ENCODE data around the gene PDXDC1. TPM values are rescaled to one million over a fixed set of nuclear protein-coding genes. Genes with fewer than 3 reads are reported as not detected.
"Not testable (repeated sequence)": the region's sequence is repeated elsewhere in the genome, so short reads cannot be mapped to it uniquely, and the experiment has no call there.

The PDXDC1 gene
- total and polyA plus RNA-seq, 2 donors, result 29.4 to 30.9 TPM

GRCh38 chr16:15066690-15067089, 91.9 kb downstream of the PDXDC1 start:
- H3K9me3 ChIP-seq (ENCODE audit: control insufficient read depth in 2 of 2, insufficient read depth in 1 of 2, low read length in 1 of 2); H3K4me3 ChIP-seq (ENCODE audit: low read length in 2 of 2); H3K27me3 ChIP-seq (ENCODE audit: control insufficient read depth in 2 of 2, insufficient read depth in 1 of 2, low read length in 1 of 2); H3K4me1 ChIP-seq (ENCODE audit: control insufficient read depth in 2 of 2, insufficient read depth in 2 of 2, low read length in 2 of 2); DNase-seq (ENCODE audit: low read depth in 6 of 9, low spot score in 9 of 9); H3K27ac ChIP-seq (ENCODE audit: low read depth in 1 of 2, low read length in 1 of 2): not testable (repeated sequence)
- WGBS, result 98% methylated on average over 8 of the region's 8 CpGs
- H3K36me3 ChIP-seq (ENCODE audit: control insufficient read depth in 2 of 2, insufficient read depth in 2 of 2, low read length in 1 of 2), result peaks cover 13 to 27% of the 10 kb centered on the region in 2 donors

GRCh38 chr16:15071013-15071412, 96.2 kb downstream of the PDXDC1 start:
- H3K27me3 ChIP-seq (ENCODE audit: control insufficient read depth in 2 of 2, insufficient read depth in 1 of 2, low read length in 1 of 2); H3K4me3 ChIP-seq (ENCODE audit: low read length in 2 of 2); H3K27ac ChIP-seq (ENCODE audit: low read depth in 1 of 2, low read length in 1 of 2); H3K4me1 ChIP-seq (ENCODE audit: control insufficient read depth in 2 of 2, insufficient read depth in 2 of 2, low read length in 2 of 2); H3K9me3 ChIP-seq (ENCODE audit: control insufficient read depth in 2 of 2, insufficient read depth in 1 of 2, low read length in 1 of 2); DNase-seq (ENCODE audit: low read depth in 6 of 9, low spot score in 9 of 9): not testable (repeated sequence)
- H3K36me3 ChIP-seq (ENCODE audit: control insufficient read depth in 2 of 2, insufficient read depth in 2 of 2, low read length in 1 of 2), result peaks cover 33 to 34% of the 10 kb centered on the region in 2 donors
- WGBS, result 98% methylated on average over 4 of the region's 4 CpGs

GRCh38 chr16:15071916-15072769, 97.3 kb downstream of the PDXDC1 start:
- H3K27ac ChIP-seq (ENCODE audit: low read depth in 1 of 2, low read length in 1 of 2); DNase-seq (ENCODE audit: low read depth in 6 of 9, low spot score in 9 of 9); H3K4me3 ChIP-seq (ENCODE audit: low read length in 2 of 2); H3K9me3 ChIP-seq (ENCODE audit: control insufficient read depth in 2 of 2, insufficient read depth in 1 of 2, low read length in 1 of 2); H3K4me1 ChIP-seq (ENCODE audit: control insufficient read depth in 2 of 2, insufficient read depth in 2 of 2, low read length in 2 of 2); H3K27me3 ChIP-seq (ENCODE audit: control insufficient read depth in 2 of 2, insufficient read depth in 1 of 2, low read length in 1 of 2): not testable (repeated sequence)
- WGBS, result 79% methylated on average over 15 of the region's 16 CpGs
- peaks cover 34 to 35% of the 10 kb centered on the region in 2 donors for H3K36me3 ChIP-seq (ENCODE audit: control insufficient read depth in 2 of 2, insufficient read depth in 2 of 2, low read length in 1 of 2)

- WGBS, result 98% methylated on average over 6 of the region's 6 CpGs
- no peaks in the 10 kb centered on the region for H3K4me1 ChIP-seq (ENCODE audit: control insufficient read depth in 2 of 2, insufficient read depth in 2 of 2, low read length in 2 of 2)
- no peaks in the 10 kb centered on the region for H3K27me3 ChIP-seq (ENCODE audit: control insufficient read depth in 2 of 2, insufficient read depth in 1 of 2, low read length in 1 of 2)
- no peak overlapping the region for H3K27ac ChIP-seq (ENCODE audit: low read depth in 1 of 2, low read length in 1 of 2)
- no peak overlapping the region for H3K4me3 ChIP-seq (ENCODE audit: low read length in 2 of 2)
- no peak for DNase-seq (ENCODE audit: low read depth in 6 of 9, low spot score in 9 of 9)
- no peaks in the 10 kb centered on the region for H3K9me3 ChIP-seq (ENCODE audit: control insufficient read depth in 2 of 2, insufficient read depth in 1 of 2, low read length in 1 of 2)
- H3K36me3 ChIP-seq (ENCODE audit: control insufficient read depth in 2 of 2, insufficient read depth in 2 of 2, low read length in 1 of 2), result peaks cover 34 to 35% of the 10 kb centered on the region in 2 donors
Observed at GRCh38 chr16:15073101-15073500, 98.3 kb downstream of the PDXDC1 start.

GRCh38 chr16:15076161-15076560, 101.3 kb downstream of the PDXDC1 start:
- H3K36me3 ChIP-seq (ENCODE audit: control insufficient read depth in 2 of 2, insufficient read depth in 2 of 2, low read length in 1 of 2), result peaks cover 32 to 36% of the 10 kb centered on the region in 2 donors
- not testable (repeated sequence) for H3K4me3 ChIP-seq (ENCODE audit: low read length in 2 of 2); H3K27ac ChIP-seq (ENCODE audit: low read depth in 1 of 2, low read length in 1 of 2); H3K4me1 ChIP-seq (ENCODE audit: control insufficient read depth in 2 of 2, insufficient read depth in 2 of 2, low read length in 2 of 2); H3K9me3 ChIP-seq (ENCODE audit: control insufficient read depth in 2 of 2, insufficient read depth in 1 of 2, low read length in 1 of 2); H3K27me3 ChIP-seq (ENCODE audit: control insufficient read depth in 2 of 2, insufficient read depth in 1 of 2, low read length in 1 of 2); DNase-seq (ENCODE audit: low read depth in 6 of 9, low spot score in 9 of 9)
- WGBS, result 96% methylated on average over 2 of the region's 2 CpGs

- not testable (repeated sequence) for H3K27ac ChIP-seq (ENCODE audit: low read depth in 1 of 2, low read length in 1 of 2); H3K4me3 ChIP-seq (ENCODE audit: low read length in 2 of 2); H3K9me3 ChIP-seq (ENCODE audit: control insufficient read depth in 2 of 2, insufficient read depth in 1 of 2, low read length in 1 of 2); DNase-seq (ENCODE audit: low read depth in 6 of 9, low spot score in 9 of 9); H3K27me3 ChIP-seq (ENCODE audit: control insufficient read depth in 2 of 2, insufficient read depth in 1 of 2, low read length in 1 of 2); H3K4me1 ChIP-seq (ENCODE audit: control insufficient read depth in 2 of 2, insufficient read depth in 2 of 2, low read length in 2 of 2)
- 44% methylated on average over 1 of the region's 1 CpG for WGBS
- peaks cover 2 to 13% of the 10 kb centered on the region in 2 donors for H3K36me3 ChIP-seq (ENCODE audit: control insufficient read depth in 2 of 2, insufficient read depth in 2 of 2, low read length in 1 of 2)
Observed at GRCh38 chr16:15080883-15081282, 106.1 kb downstream of the PDXDC1 start.

GRCh38 chr16:15082788-15083187, 108.0 kb downstream of the PDXDC1 start:
- H3K27me3 ChIP-seq (ENCODE audit: control insufficient read depth in 2 of 2, insufficient read depth in 1 of 2, low read length in 1 of 2); H3K4me3 ChIP-seq (ENCODE audit: low read length in 2 of 2); H3K4me1 ChIP-seq (ENCODE audit: control insufficient read depth in 2 of 2, insufficient read depth in 2 of 2, low read length in 2 of 2); H3K27ac ChIP-seq (ENCODE audit: low read depth in 1 of 2, low read length in 1 of 2); DNase-seq (ENCODE audit: low read depth in 6 of 9, low spot score in 9 of 9); H3K9me3 ChIP-seq (ENCODE audit: control insufficient read depth in 2 of 2, insufficient read depth in 1 of 2, low read length in 1 of 2): not testable (repeated sequence)
- peaks cover 0 to 11% of the 10 kb centered on the region in 2 donors for H3K36me3 ChIP-seq (ENCODE audit: control insufficient read depth in 2 of 2, insufficient read depth in 2 of 2, low read length in 1 of 2)
- 98% methylated on average over 3 of the region's 3 CpGs for WGBS

GRCh38 chr16:15090663-15091269, 115.9 kb downstream of the PDXDC1 start:
- not testable (repeated sequence) for H3K9me3 ChIP-seq (ENCODE audit: control insufficient read depth in 2 of 2, insufficient read depth in 1 of 2, low read length in 1 of 2); H3K27me3 ChIP-seq (ENCODE audit: control insufficient read depth in 2 of 2, insufficient read depth in 1 of 2, low read length in 1 of 2); H3K27ac ChIP-seq (ENCODE audit: low read depth in 1 of 2, low read length in 1 of 2); H3K36me3 ChIP-seq (ENCODE audit: control insufficient read depth in 2 of 2, insufficient read depth in 2 of 2, low read length in 1 of 2); H3K4me3 ChIP-seq (ENCODE audit: low read length in 2 of 2); DNase-seq (ENCODE audit: low read depth in 6 of 9, low spot score in 9 of 9)
- WGBS, result 97% methylated on average over 1 of the region's 1 CpG
- peaks cover 3 to 11% of the 10 kb centered on the region in 2 donors for H3K4me1 ChIP-seq (ENCODE audit: control insufficient read depth in 2 of 2, insufficient read depth in 2 of 2, low read length in 2 of 2)

GRCh38 chr16:15093571-15093954, 118.7 kb downstream of the PDXDC1 start:
- H3K27ac ChIP-seq (ENCODE audit: low read depth in 1 of 2, low read length in 1 of 2), result peak overlapping the region in 1 of 2 donors; percentile 87
- H3K4me3 ChIP-seq (ENCODE audit: low read length in 2 of 2), result peak overlapping the region; percentile 55 to 77
- H3K4me1 ChIP-seq (ENCODE audit: control insufficient read depth in 2 of 2, insufficient read depth in 2 of 2, low read length in 2 of 2), result peaks cover 3 to 11% of the 10 kb centered on the region in 2 donors
- H3K36me3 ChIP-seq (ENCODE audit: control insufficient read depth in 2 of 2, insufficient read depth in 2 of 2, low read length in 1 of 2); DNase-seq (ENCODE audit: low read depth in 6 of 9, low spot score in 9 of 9); H3K27me3 ChIP-seq (ENCODE audit: control insufficient read depth in 2 of 2, insufficient read depth in 1 of 2, low read length in 1 of 2); H3K9me3 ChIP-seq (ENCODE audit: control insufficient read depth in 2 of 2, insufficient read depth in 1 of 2, low read length in 1 of 2): not testable (repeated sequence)
- WGBS, result 11% methylated on average over 14 of the region's 14 CpGs

All from thymus (tissue), 11 donors.